WI38 (cell line): ENCODE results near the gene GUCY2D.

Experiments used
- H3K4me3 ChIP-seq: 2 replicates; pipeline ENCODE4 v1.5.1; 2011; ENCODE audit warnings: low read depth, mild to moderate bottlenecking, control low read depth, low read length
- CTCF ChIP-seq: IDR thresholded peaks from 2 replicates; pipeline ENCODE4 v1.5.1; 2012; ENCODE audit warnings: low read depth, mild to moderate bottlenecking, control low read depth, low read length

Gene GUCY2D

GRCh38 chr17:7969433-7969832, 33.0 kb upstream of the GUCY2D start:
- no peak overlapping the region for H3K4me3 ChIP-seq
- no peak for TF ChIP-seq CTCF

- no peak overlapping the region for H3K4me3 ChIP-seq
- no peak for TF ChIP-seq CTCF
These were observed 30.8 kb upstream of the GUCY2D start for GRCh38 chr17:7971651-7972050.

- H3K4me3 ChIP-seq = no peak overlapping the region
- no peak for TF ChIP-seq CTCF
These were observed 30.2 kb upstream of the GUCY2D start for GRCh38 chr17:7972131-7972785.

GRCh38 chr17:7974638-7975131, 27.7 kb upstream of the GUCY2D start:
- TF ChIP-seq CTCF = no peak

GRCh38 chr17:7977039-7977438, 25.4 kb upstream of the GUCY2D start:
- no peak for TF ChIP-seq CTCF
- H3K4me3 ChIP-seq = no peak overlapping the region

More at GRCh38 chr17:7974638-7975131, 27.7 kb upstream of the GUCY2D start:
- no peak overlapping the region for H3K4me3 ChIP-seq

GRCh38 chr17:7977805-7978204, 24.6 kb upstream of the GUCY2D start:
- H3K4me3 ChIP-seq = no peak overlapping the region
- TF ChIP-seq CTCF = no peak

GRCh38 chr17:7982173-7982572, 20.2 kb upstream of the GUCY2D start:
- TF ChIP-seq CTCF = no peak
- H3K4me3 ChIP-seq = no peak overlapping the region
